H1 (cell line): Measurements from ENCODE around the gene RMDN2. TPM values are rescaled to one million over a fixed set of nuclear protein-coding genes. Genes with fewer than 3 reads are reported as not detected.
"Not testable (repeated sequence)": the region's sequence is repeated elsewhere in the genome, so short reads cannot be mapped to it uniquely, and the experiment has no call there.

ENCODE experiments used
- CTCF ChIA-PET: fragments of 300-600 bp; sonication (Branson Sonifier 250); formaldehyde crosslinking; loops from one replicate; lab custom pipeline; 2021; ENCODE audit not compliant: partially characterized antibody; lab: Charles Lee
- POLR2A ChIA-PET: fragments of 300-600 bp; sonication (Branson Sonifier 250); formaldehyde crosslinking; loops from one replicate; lab custom pipeline; 2021; ENCODE audit warnings: inconsistent platforms; ENCODE audit not compliant: partially characterized antibody; lab: Charles Lee
- DNase-seq, 2 experiments: peaks; one replicate each; pipeline versions ENCODE4 v3.0.0 to v3.0.0-alpha.2; 2010 to 2022; ENCODE audit warnings: low spot score in 2 of 2, low read depth in 1 of 2, mixed read lengths in 1 of 2
- FAIRE-seq: peaks from 2 replicates; lab custom pipeline; 2011; peaks lifted over from hg19 to GRCh38; lab: Jason Lieb, UNC
- H2AFZ ChIP-seq: 2 replicates; pipeline ENCODE4 v1.8.1; 2012; ENCODE audit warnings: low read length, inconsistent platforms
- H2AK5ac ChIP-seq: 2 replicates; pipeline ENCODE4 v1.6.1; 2013; ENCODE audit warnings: low read depth, low read length
- H2BK120ac ChIP-seq: replicated peaks from 2 replicates; pipeline ENCODE3; 2013; ENCODE audit warnings: low read depth, low read length, inconsistent platforms
- H2BK12ac ChIP-seq: 2 replicates; pipeline ENCODE4 v1.6.1; 2013; ENCODE audit warnings: low read depth, low read length
- H2BK15ac ChIP-seq: 2 replicates; pipeline ENCODE4 v1.6.1; 2013; ENCODE audit warnings: low read length
- H2BK20ac ChIP-seq: 2 replicates; pipeline ENCODE4 v1.6.1; 2013; ENCODE audit warnings: low read length
- H2BK5ac ChIP-seq: 2 replicates; pipeline ENCODE4 v1.6.1; 2013; ENCODE audit warnings: low read depth, low read length
- H3K14ac ChIP-seq: 2 replicates; pipeline ENCODE4 v1.6.1; 2013; ENCODE audit warnings: inconsistent platforms; ENCODE audit not compliant: insufficient read length
- H3K18ac ChIP-seq: 2 replicates; pipeline ENCODE4 v1.6.1; 2013; ENCODE audit warnings: low read length; ENCODE audit errors: extremely low read depth
- H3K23ac ChIP-seq: 2 replicates; pipeline ENCODE4 v1.6.1; 2013; ENCODE audit warnings: inconsistent platforms; ENCODE audit not compliant: insufficient read length
- H3K23me2 ChIP-seq: 2 replicates; pipeline ENCODE4 v1.6.1; 2013; ENCODE audit warnings: low read depth, low read length
- H3K27ac ChIP-seq: 2 replicates; pipeline ENCODE4 v1.6.1; 2011; ENCODE audit warnings: low read depth, low read length, inconsistent platforms
- H3K27me3 ChIP-seq, 4 experiments: replicated peaks in 1 of 4; 1 replicate in 1 of 4; 2 replicates in 3 of 4; pipeline versions ENCODE4 v1.6.1 to v1.8.1; 2011 to 2013; ENCODE audit warnings: low read length in 3 of 4, mild to moderate bottlenecking in 3 of 4, inconsistent platforms in 2 of 4, mixed read lengths in 2 of 4, moderate library complexity in 1 of 4; ENCODE audit not compliant: control insufficient read depth in 3 of 4, insufficient read depth in 3 of 4; ENCODE audit errors: extremely low read depth in 1 of 4
- H3K36me3 ChIP-seq, 4 experiments: 2 replicates each; pipeline versions ENCODE4 v1.6.1 to v1.8.1; 2011 to 2013; ENCODE audit warnings: mild to moderate bottlenecking in 4 of 4, low read length in 3 of 4, moderate library complexity in 2 of 4, control low read depth in 1 of 4, inconsistent platforms in 1 of 4; ENCODE audit not compliant: insufficient read depth in 4 of 4, control insufficient read depth in 2 of 4
- H3K4ac ChIP-seq: replicated peaks from 2 replicates; pipeline ENCODE3; 2013; ENCODE audit warnings: low read length, low read depth, mixed read lengths, inconsistent platforms; ENCODE audit not compliant: insufficient read length
- H3K4me1 ChIP-seq, 4 experiments: replicated peaks in 1 of 4; 1 replicate in 1 of 4; 2 replicates in 3 of 4; pipeline versions ENCODE4 v1.6.1 to v1.8.1; 2011 to 2013; ENCODE audit warnings: low read length in 3 of 4, inconsistent platforms in 2 of 4, mixed read lengths in 1 of 4; ENCODE audit not compliant: insufficient read depth in 4 of 4, control insufficient read depth in 3 of 4
- H3K4me2 ChIP-seq, 2 experiments: 2 replicates each; pipeline versions ENCODE4 v1.6.1 to v1.8.1; 2011 to 2013; ENCODE audit warnings: low read depth in 2 of 2, low read length in 2 of 2, control low read depth in 1 of 2, inconsistent platforms in 1 of 2, mild to moderate bottlenecking in 1 of 2; ENCODE audit not compliant: insufficient read depth in 1 of 2
- H3K4me3 ChIP-seq, 4 experiments: fragments of 200-600, 300-600 bp in 1 of 4; sonication (generic), shearing (Covaris generic), sonication (Bioruptor Twin) in 1 of 4; 2 replicates each; pipeline versions ENCODE4 v1.5.1 to v1.8.1; 2011 to 2016; ENCODE audit warnings: low read length in 4 of 4, low read depth in 3 of 4, control low read depth in 2 of 4, inconsistent platforms in 2 of 4, mild to moderate bottlenecking in 2 of 4, mixed read lengths in 1 of 4, moderate library complexity in 1 of 4; ENCODE audit not compliant: insufficient read depth in 2 of 4; ENCODE audit errors: extremely low read depth in 1 of 4
- H3K56ac ChIP-seq: replicated peaks from 2 replicates; pipeline ENCODE3; 2013; ENCODE audit warnings: low read depth, mild to moderate bottlenecking, mixed read lengths, low read length, inconsistent platforms; ENCODE audit not compliant: insufficient read length
- H3K79me1 ChIP-seq: 2 replicates; pipeline ENCODE4 v1.6.1; 2013; ENCODE audit warnings: low read depth, low read length, control low read depth
- H3K79me2 ChIP-seq, 2 experiments: 2 replicates each; pipeline versions ENCODE4 v1.6.1 to v1.8.1; 2012 to 2013; ENCODE audit warnings: low read length in 2 of 2, mild to moderate bottlenecking in 2 of 2, inconsistent platforms in 1 of 2; ENCODE audit not compliant: insufficient read depth in 2 of 2, control insufficient read depth in 1 of 2
- H3K9ac ChIP-seq, 4 experiments: replicated peaks in 1 of 4; 1 replicate in 1 of 4; 2 replicates in 3 of 4; pipeline versions ENCODE4 v1.6.1 to v1.8.1; 2011 to 2013; ENCODE audit warnings: low read depth in 3 of 4, low read length in 3 of 4, control low read depth in 2 of 4, mild to moderate bottlenecking in 2 of 4, moderate library complexity in 2 of 4, inconsistent platforms in 1 of 4; ENCODE audit errors: extremely low read depth in 1 of 4
- H3K9me3 ChIP-seq, 2 experiments: 2 replicates each; pipeline versions ENCODE4 v1.6.1 to v1.8.1; 2012 to 2013; ENCODE audit warnings: mild to moderate bottlenecking in 2 of 2, moderate library complexity in 2 of 2, control low read depth in 1 of 2, inconsistent platforms in 1 of 2, low read depth in 1 of 2, low read length in 1 of 2, mixed read lengths in 1 of 2; ENCODE audit not compliant: insufficient read depth in 2 of 2
- H4K20me1 ChIP-seq, 2 experiments: replicated peaks in 1 of 2; 2 replicates each; pipeline versions ENCODE3 to v1.8.1; 2011 to 2013; ENCODE audit warnings: inconsistent platforms in 2 of 2, low read length in 2 of 2, mild to moderate bottlenecking in 1 of 2; ENCODE audit not compliant: insufficient read depth in 2 of 2, control insufficient read depth in 1 of 2
- H4K5ac ChIP-seq: 2 replicates; pipeline ENCODE4 v1.6.1; 2013; ENCODE audit warnings: low read length, low read depth, mixed read lengths, inconsistent platforms; ENCODE audit not compliant: insufficient read length
- H4K8ac ChIP-seq: 2 replicates; pipeline ENCODE4 v1.8.0; 2013; ENCODE audit warnings: mild to moderate bottlenecking, moderate library complexity, low read length, inconsistent platforms; ENCODE audit not compliant: insufficient read depth; ENCODE audit errors: extremely low read depth
- H4K91ac ChIP-seq: replicated peaks from 2 replicates; pipeline ENCODE3; 2013; ENCODE audit warnings: low read length, mixed read lengths, inconsistent platforms; ENCODE audit not compliant: insufficient read length
- WGBS, 2 experiments: shearing (Covaris generic) in 1 of 2; methylation state at CpG; one replicate each; pipeline versions ENCODE4 v1.1.6 to v1.1.7; 2013 to 2015; ENCODE audit warnings: low lambda C conversion rate in 2 of 2, mixed read lengths in 2 of 2, inconsistent platforms in 1 of 2, low coverage in 1 of 2, missing lambda C conversion rate in 1 of 2; ENCODE audit not compliant: insufficient replicate concordance in 2 of 2, insufficient coverage in 1 of 2, insufficient read length in 1 of 2; ENCODE audit errors: extremely low coverage in 1 of 2, missing lambda C conversion rate in 1 of 2; 5-methylcytosine and 5-hydroxymethylcytosine counted together
- polyA plus RNA-seq, 7 experiments: library from polyadenylated mRNA; depleted of rRNA in 3 of 7; stranded (reverse) in 5 of 7; unstranded in 2 of 7; fragments of >200 nt in 5 of 7; fragments of 200-250 nt in 2 of 7; gene quantifications; 1 replicate in 5 of 7; 2 replicates in 1 of 7; 4 replicates in 1 of 7; pipeline versions ENCODE4 v1.2.1 to v1.2.3, GENCODE V29; 2011 to 2013; ENCODE audit warnings: missing spikeins in 2 of 7, mixed read lengths in 2 of 7
- total RNA-seq: library from RNA; stranded (reverse); fragmentation: NEBNext Ultra II Directional; extraction: Animal tissue kit (Norgen Biotek cat#: 25700); gene quantifications from 2 replicates; pipeline ENCODE4 v1.2.1, GENCODE V29; 2021

Gene RMDN2
- total and polyA plus RNA-seq, 2 of the 8 experiments (the other 6 are each of a cell fraction or from before 2014, with no cell fraction given): 0.53 to 3.0 TPM

- not testable (repeated sequence) for H3K27me3 ChIP-seq, H3K79me1 ChIP-seq, FAIRE-seq, H2AK5ac ChIP-seq, H3K23ac ChIP-seq, H3K9ac ChIP-seq, H4K20me1 ChIP-seq, DNase-seq, H4K8ac ChIP-seq, H2BK12ac ChIP-seq, H3K18ac ChIP-seq, H2BK15ac ChIP-seq, H3K14ac ChIP-seq, H3K23me2 ChIP-seq, H2BK120ac ChIP-seq, H2BK20ac ChIP-seq, H3K56ac ChIP-seq, H3K79me2 ChIP-seq, H3K36me3 ChIP-seq, H3K27ac ChIP-seq, H3K4me2 ChIP-seq, H3K4ac ChIP-seq, H4K91ac ChIP-seq, H3K4me3 ChIP-seq, H2AFZ ChIP-seq, H4K5ac ChIP-seq, H3K4me1 ChIP-seq
- ChIA-PET CTCF (interaction anchor here (0.6 to 1.0 kb wide), 2 partner anchors 11 to 247 kb away, joined by 3 read pairs; no protein-coding TSS in a partner anchor), POLR2A (interaction anchor here (0.6 to 1.9 kb wide), 2 partner anchors 11 to 85 kb away, joined by 3 to 7 read pairs; partner anchors contain the start of gene RMDN2)
- Histone ChIP-seq H3K9me3 (peaks cover 10 to 12% of the 10 kb centered on the region in 2 experiments), H2BK5ac (peak overlapping the region; percentile 44; the same call in 1 of the 2 replicates)
- 94% methylated on average over 4 of the region's 6 CpGs; no CpG with 5 or more reads in 1 of the 2 experiments for WGBS, 2 experiments
These were observed 85.1 kb downstream of the RMDN2 start for GRCh38 chr2:38010187-38010586.
